Trophoblast cell (in vitro differentiated cells and primary cell): ENCODE results near the gene NME5.
A peak's percentile ranks its signal among the peaks of the same experiment; 100 is the strongest.

ENCODE experiments used
- DNase-seq, 2 donors: peaks; one replicate each; pipeline ENCODE4 v3.0.0-alpha.2; 2016
- H2AFZ ChIP-seq: 2 replicates; pipeline ENCODE4 v1.6.1; 2013; ENCODE audit warnings: low read length, moderate library complexity, mild to moderate bottlenecking; ENCODE audit not compliant: insufficient read depth, poor library complexity
- H2AK5ac ChIP-seq: 2 replicates; pipeline ENCODE4 v1.6.1; 2013; ENCODE audit warnings: mild to moderate bottlenecking, low read length
- H2BK120ac ChIP-seq: 2 replicates; pipeline ENCODE4 v1.6.1; 2013; ENCODE audit warnings: low read length, mild to moderate bottlenecking, moderate library complexity; ENCODE audit not compliant: insufficient read depth, poor library complexity
- H2BK12ac ChIP-seq: 2 replicates; pipeline ENCODE4 v1.6.1; 2013; ENCODE audit warnings: mild to moderate bottlenecking, low read length, moderate library complexity
- H2BK5ac ChIP-seq: 2 replicates; pipeline ENCODE4 v1.6.1; 2013; ENCODE audit warnings: low read length, low read depth, moderate library complexity, mild to moderate bottlenecking; ENCODE audit not compliant: poor library complexity
- H3K14ac ChIP-seq: 2 replicates; pipeline ENCODE4 v1.6.1; 2013; ENCODE audit warnings: mild to moderate bottlenecking, low read length
- H3K18ac ChIP-seq: 2 replicates; pipeline ENCODE4 v1.6.1; 2013; ENCODE audit warnings: mild to moderate bottlenecking, low read length
- H3K23ac ChIP-seq: 2 replicates; pipeline ENCODE4 v1.6.1; 2013; ENCODE audit warnings: low read length
- H3K27ac ChIP-seq: 2 replicates; pipeline ENCODE4 v1.5.1; 2013; ENCODE audit warnings: low read depth, mild to moderate bottlenecking, inconsistent platforms, low read length, moderate library complexity
- H3K27me3 ChIP-seq: 2 replicates; pipeline ENCODE4 v1.6.1; 2013; ENCODE audit warnings: inconsistent platforms, mild to moderate bottlenecking, low read length, moderate library complexity; ENCODE audit not compliant: insufficient read depth
- H3K36me3 ChIP-seq, 2 experiments: 1 replicate in 1 of 2; 2 replicates in 1 of 2; pipeline ENCODE4 v1.6.1; 2013; ENCODE audit warnings: low read length in 2 of 2, mild to moderate bottlenecking in 2 of 2, moderate library complexity in 1 of 2; ENCODE audit not compliant: insufficient read depth in 2 of 2, control insufficient read depth in 1 of 2
- H3K4ac ChIP-seq: 2 replicates; pipeline ENCODE4 v1.6.1; 2013; ENCODE audit warnings: low read depth, mild to moderate bottlenecking, low read length, moderate library complexity
- H3K4me1 ChIP-seq, 2 experiments: 1 replicate in 1 of 2; 2 replicates in 1 of 2; pipeline ENCODE4 v1.6.1; 2013; ENCODE audit warnings: low read length in 2 of 2, mild to moderate bottlenecking in 2 of 2, moderate library complexity in 1 of 2; ENCODE audit not compliant: insufficient read depth in 2 of 2, control insufficient read depth in 1 of 2
- H3K4me2 ChIP-seq: 2 replicates; pipeline ENCODE4 v1.6.1; 2013; ENCODE audit warnings: inconsistent platforms, mild to moderate bottlenecking, low read length, moderate library complexity
- H3K4me3 ChIP-seq: 2 replicates; pipeline ENCODE4 v1.5.1; 2013; ENCODE audit warnings: mild to moderate bottlenecking, low read depth, low read length, inconsistent platforms
- H3K79me1 ChIP-seq: one replicate; pipeline ENCODE4 v1.6.1; 2013; ENCODE audit warnings: low read length
- H3K79me2 ChIP-seq: 2 replicates; pipeline ENCODE4 v1.6.1; 2013; ENCODE audit warnings: low read length, mild to moderate bottlenecking; ENCODE audit not compliant: control insufficient read depth, insufficient read depth, poor library complexity
- H3K9ac ChIP-seq: 2 replicates; pipeline ENCODE4 v1.6.1; 2013; ENCODE audit warnings: mild to moderate bottlenecking, low read length
- H3K9me3 ChIP-seq: 2 replicates; pipeline ENCODE4 v1.6.1; 2013; ENCODE audit warnings: low read depth, mild to moderate bottlenecking, control low read depth, inconsistent platforms, low read length; ENCODE audit not compliant: insufficient read depth
- H4K12ac ChIP-seq: 2 replicates; pipeline ENCODE4 v1.6.1; 2013; ENCODE audit warnings: low read depth, mild to moderate bottlenecking, low read length, moderate library complexity
- H4K8ac ChIP-seq: 2 replicates; pipeline ENCODE4 v1.6.1; 2013; ENCODE audit warnings: low read depth, mild to moderate bottlenecking, low read length, moderate library complexity
- H4K91ac ChIP-seq: one replicate; pipeline ENCODE4 v1.6.1; 2013; ENCODE audit warnings: low read depth, mild to moderate bottlenecking, low read length, moderate library complexity
- WGBS: extraction: QIAGEN DNeasy Blood & Tissue Kit; methylation state at CpG from one replicate; pipeline ENCODE4 v1.1.7; 2013; ENCODE audit warnings: missing lambda C conversion rate; ENCODE audit not compliant: insufficient read length, insufficient coverage; ENCODE audit errors: extremely low coverage; 5-methylcytosine and 5-hydroxymethylcytosine counted together

NME5 gene

GRCh38 chr5:138093036-138093435 lies 46.2 kb downstream of the NME5 start:
- no peak overlapping the region for H2BK5ac ChIP-seq
- no peaks in the 10 kb centered on the region for H3K36me3 ChIP-seq
- no peak overlapping the region for H3K27ac ChIP-seq
- H3K9me3 ChIP-seq = no peaks in the 10 kb centered on the region
- no peak overlapping the region for H3K9ac ChIP-seq
- no peaks in the 10 kb centered on the region for H3K79me1 ChIP-seq
- WGBS = no CpG with 5 or more reads among the region's 1 CpG
- no peak overlapping the region for H2AFZ ChIP-seq
- H3K4me1 ChIP-seq = no peaks in the 10 kb centered on the region
- H4K8ac ChIP-seq = no peak overlapping the region
- no peak overlapping the region for H4K91ac ChIP-seq
- no peak for DNase-seq
- no peaks in the 10 kb centered on the region for H3K27me3 ChIP-seq
- H2BK120ac ChIP-seq = no peak overlapping the region
- no peak overlapping the region for H3K23ac ChIP-seq
- H3K18ac ChIP-seq = no peak overlapping the region
- no peak overlapping the region for H3K4ac ChIP-seq
- no peak overlapping the region for H3K14ac ChIP-seq
- H2AK5ac ChIP-seq = no peak overlapping the region
- no peak overlapping the region for H3K4me3 ChIP-seq
- H2BK12ac ChIP-seq = no peak overlapping the region
- no peak overlapping the region for H4K12ac ChIP-seq
- no peak overlapping the region for H3K4me2 ChIP-seq
- H3K79me2 ChIP-seq = no peaks in the 10 kb centered on the region

GRCh38 chr5:138092301-138092700 lies 46.9 kb downstream of the NME5 start:
- H3K9ac ChIP-seq = no peak overlapping the region
- H3K79me2 ChIP-seq = no peaks in the 10 kb centered on the region
- no peak overlapping the region for H2AK5ac ChIP-seq
- no peak overlapping the region for H3K23ac ChIP-seq
- no peak overlapping the region for H3K4ac ChIP-seq
- H4K8ac ChIP-seq = no peak overlapping the region
- H2AFZ ChIP-seq = no peak overlapping the region
- no peak overlapping the region for H3K27ac ChIP-seq
- H2BK12ac ChIP-seq = no peak overlapping the region
- H3K4me3 ChIP-seq = no peak overlapping the region
- no peak overlapping the region for H4K91ac ChIP-seq
- H3K14ac ChIP-seq = no peak overlapping the region
- H3K9me3 ChIP-seq = no peaks in the 10 kb centered on the region
- H4K12ac ChIP-seq = no peak overlapping the region
- WGBS = no CpG with 5 or more reads among the region's 1 CpG
- DNase-seq = no peak
- H3K36me3 ChIP-seq = no peaks in the 10 kb centered on the region
- H3K4me1 ChIP-seq = no peaks in the 10 kb centered on the region
- no peaks in the 10 kb centered on the region for H3K27me3 ChIP-seq
- no peak overlapping the region for H3K18ac ChIP-seq
- H3K4me2 ChIP-seq = no peak overlapping the region
- no peaks in the 10 kb centered on the region for H3K79me1 ChIP-seq
- H2BK120ac ChIP-seq = no peak overlapping the region
- H2BK5ac ChIP-seq = no peak overlapping the region

- Histone ChIP-seq H2BK5ac (no peak overlapping the region), H3K9ac (no peak overlapping the region), H3K4me2 (no peak overlapping the region), H3K27ac (no peak overlapping the region), H3K4me3 (no peak overlapping the region), H2BK120ac (no peak overlapping the region), H3K4ac (no peak overlapping the region), H4K12ac (no peak overlapping the region), H3K79me1 (no peaks in the 10 kb centered on the region), H2BK12ac (no peak overlapping the region), H3K4me1 (no peaks in the 10 kb centered on the region), H3K18ac (no peak overlapping the region), H2AFZ (no peak overlapping the region), H3K36me3 (no peaks in the 10 kb centered on the region), H3K9me3 (no peaks in the 10 kb centered on the region), H3K14ac (no peak overlapping the region), H3K27me3 (no peaks in the 10 kb centered on the region), H4K91ac (no peak overlapping the region), H2AK5ac (no peak overlapping the region), H3K23ac (no peak overlapping the region), H4K8ac (no peak overlapping the region), H3K79me2 (no peaks in the 10 kb centered on the region)
- no peak for DNase-seq
- WGBS = no CpG with 5 or more reads among the region's 4 CpGs
These were observed 47.5 kb downstream of the NME5 start for GRCh38 chr5:138091685-138092084.

- no peak within 1 kb of the TSS for H3K18ac ChIP-seq
- H3K4me3 ChIP-seq = no peak within 1 kb of the TSS
- DNase-seq = no peak
- H3K4ac ChIP-seq = no peak within 1 kb of the TSS
- no peak within 1 kb of the TSS for H2BK5ac ChIP-seq
- H3K27me3 ChIP-seq = no peaks in the 10 kb centered on the region
- no peak within 1 kb of the TSS for H3K4me2 ChIP-seq
- no peak within 1 kb of the TSS for H2AFZ ChIP-seq
- H2BK120ac ChIP-seq = no peak within 1 kb of the TSS
- H3K14ac ChIP-seq = no peak within 1 kb of the TSS
- H4K12ac ChIP-seq = no peak within 1 kb of the TSS
- H3K9me3 ChIP-seq = no peaks in the 10 kb centered on the region
- H3K27ac ChIP-seq = no peak within 1 kb of the TSS
- no CpG with 5 or more reads among the region's 5 CpGs for WGBS
- H3K36me3 ChIP-seq = no peaks in the 10 kb centered on the region
- no peaks in the 10 kb centered on the region for H3K79me1 ChIP-seq
- H3K23ac ChIP-seq = no peak within 1 kb of the TSS
- no peak within 1 kb of the TSS for H4K91ac ChIP-seq
- no peak within 1 kb of the TSS for H2BK12ac ChIP-seq
- H3K4me1 ChIP-seq = no peaks in the 10 kb centered on the region
- no peaks in the 10 kb centered on the region for H3K79me2 ChIP-seq
- peak within 1 kb of the TSS; percentile 53 for H3K9ac ChIP-seq
- H4K8ac ChIP-seq = no peak within 1 kb of the TSS
- no peak within 1 kb of the TSS for H2AK5ac ChIP-seq
These were observed 55.5 kb downstream of the NME5 start, which contains the start of gene WNT8A for GRCh38 chr5:138083702-138084101. Gene WNT8A, plus strand, starts transcription at chr5:138084033. Its CDS starts 95 bp downstream, at chr5:138084128.
